ENCODE results near the gene TAC3. TPM values are rescaled to one million over a fixed set of nuclear protein-coding genes. Genes with fewer than 3 reads are reported as not detected.
"Not testable (repeated sequence)": the region's sequence is repeated elsewhere in the genome, so short reads cannot be mapped to it uniquely, and the experiment has no call there.

The TAC3 gene
- total and polyA plus RNA-seq, 4 donors, result not detected

DNA sequence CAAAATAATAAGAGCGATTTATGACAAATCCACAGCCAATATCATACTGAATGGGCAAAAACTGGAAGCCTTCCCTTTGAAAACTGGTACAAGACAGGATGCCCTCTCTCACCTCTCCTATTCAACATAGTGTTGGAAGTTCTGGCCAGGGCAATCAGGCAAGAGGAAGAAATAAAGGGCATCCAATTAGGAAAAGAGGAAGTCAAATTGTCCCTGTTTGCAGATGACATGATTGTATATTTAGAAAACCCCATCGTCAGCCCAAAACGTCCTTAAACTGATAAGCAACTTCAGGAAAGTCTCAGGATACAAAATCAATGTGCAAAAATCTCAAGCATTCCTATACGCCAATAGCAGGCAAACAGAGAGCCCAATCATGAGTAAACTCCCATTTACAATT, 54.1 kb downstream of the TAC3 start:
- not testable (repeated sequence) for H3K27ac ChIP-seq (ENCODE audit: low read depth in 1 of 2, low read length in 1 of 2); H3K4me1 ChIP-seq (ENCODE audit: control insufficient read depth in 5 of 5, insufficient read depth in 5 of 5, low read length in 5 of 5); H3K4me3 ChIP-seq; H3K36me3 ChIP-seq (ENCODE audit: control insufficient read depth in 4 of 4, insufficient read depth in 4 of 4, low read length in 4 of 4); H3K9ac ChIP-seq (ENCODE audit: insufficient read depth in 1 of 2, low read length in 2 of 2); DNase-seq; H3K27me3 ChIP-seq (ENCODE audit: control insufficient read depth in 3 of 3, insufficient read depth in 3 of 3, low read length in 2 of 3); ATAC-seq (ENCODE audit: insufficient read depth, low FRiP score)
- H3K9me3 ChIP-seq (ENCODE audit: control insufficient read depth in 4 of 4, insufficient read depth in 3 of 4, low read length in 3 of 4), result peaks cover 0 to 11% (median 3%) of the 10 kb centered on the region in 4 donors
- 48 to 58% methylated on average over 4 of the region's 4 CpGs for WGBS, 2 donors

Other genes starting within 250 kb of the TAC3 start
- gene SDR9C7, start 82.1 kb downstream of the TAC3 start, total RNA-seq, result not detected
- not detected for gene SDR9C7, start 82.1 kb downstream of the TAC3 start, polyA plus RNA-seq
- under 1 TPM; 0.31 to 0.68 TPM for gene RDH16, start 58.9 kb downstream of the TAC3 start, total RNA-seq
- under 1 TPM; 0.11 to 0.45 TPM for gene RDH16, start 58.9 kb downstream of the TAC3 start, polyA plus RNA-seq
- 1 to 10 TPM; 6.4 to 9.1 TPM for gene ZBTB39, start 10.0 kb downstream of the TAC3 start, total RNA-seq
- gene ZBTB39, start 10.0 kb downstream of the TAC3 start, polyA plus RNA-seq, result 1 to 10 TPM; 2.2 to 2.5 TPM
- gene MYO1A, start 33.6 kb upstream of the TAC3 start, total RNA-seq, result under 1 TPM; 0.09 to 0.67 TPM
- under 1 TPM; 0.13 to 0.28 TPM for gene MYO1A, start 33.6 kb upstream of the TAC3 start, polyA plus RNA-seq
- 10 to 100 TPM; 10.6 to 14.3 TPM for gene NEMP1, start 62.3 kb upstream of the TAC3 start, total RNA-seq
- 1 to 10 TPM; 3.7 to 4.8 TPM for gene NEMP1, start 62.3 kb upstream of the TAC3 start, polyA plus RNA-seq
- gene NAB2, start 72.6 kb upstream of the TAC3 start, total RNA-seq, result 10 to 100 TPM; 45.2 to 51.3 TPM
- 10 to 100 TPM; 16.7 to 32.5 TPM for gene NAB2, start 72.6 kb upstream of the TAC3 start, polyA plus RNA-seq
- 100 to 1,000 TPM; 118 to 216 TPM for gene STAT6, start 94.8 kb upstream of the TAC3 start, total RNA-seq
- 100 to 1,000 TPM; 150 to 199 TPM for gene STAT6, start 94.8 kb upstream of the TAC3 start, polyA plus RNA-seq
- 100 to 1,000 TPM; 166 to 338 TPM for gene LRP1, start 112.0 kb upstream of the TAC3 start, total RNA-seq
- gene LRP1, start 112.0 kb upstream of the TAC3 start, polyA plus RNA-seq, result 10 to 100 TPM; 52.6 to 77.4 TPM
- gene LRP1-AS, start 131.1 kb upstream of the TAC3 start, total RNA-seq, result not detected
- not detected for gene LRP1-AS, start 131.1 kb upstream of the TAC3 start, polyA plus RNA-seq
- gene NXPH4, start 200.3 kb upstream of the TAC3 start, total RNA-seq, result under 1 TPM; 0.80 to 0.94 TPM
- under 1 TPM; 0.15 to 0.16 TPM for gene NXPH4, start 200.3 kb upstream of the TAC3 start, polyA plus RNA-seq
- gene SHMT2, start 213.2 kb upstream of the TAC3 start, total RNA-seq, result 100 to 1,000 TPM in 1 of 2 donors, 10 to 100 TPM in 1; 46.1 to 113 TPM
- 10 to 100 TPM; 56.6 to 97.0 TPM for gene SHMT2, start 213.2 kb upstream of the TAC3 start, polyA plus RNA-seq
- 1 to 10 TPM; 1.7 to 5.9 TPM for gene STAC3, start 234.7 kb upstream of the TAC3 start, total RNA-seq
- gene STAC3, start 234.7 kb upstream of the TAC3 start, polyA plus RNA-seq, result 1 to 10 TPM; 6.9 to 7.4 TPM

Data from lung (tissue), 10 donors.